HG02840 (cell line): ENCODE data around the gene ABHD16B.

Source experiments
- ATAC-seq: cut with Tn5 transposase; IDR thresholded peaks from one replicate; pipeline ENCODE4 v1.9.1; 2021; ENCODE audit warnings: mild to moderate bottlenecking, moderate library complexity, moderate number of reproducible peaks; ENCODE audit not compliant: unreplicated experiment, low FRiP score

ABHD16B gene

GRCh38 chr20:63861365-63861934 is at the start of gene ABHD16B:
Gene ABHD16B (plus strand): TSS chr20:63861498. CDS start chr20:63861541, 43 bp downstream.
- ATAC-seq: no peak

- ATAC-seq: no peak
Observed at GRCh38 chr20:63814891-63815614, 46.2 kb upstream of the ABHD16B start.

DNA sequence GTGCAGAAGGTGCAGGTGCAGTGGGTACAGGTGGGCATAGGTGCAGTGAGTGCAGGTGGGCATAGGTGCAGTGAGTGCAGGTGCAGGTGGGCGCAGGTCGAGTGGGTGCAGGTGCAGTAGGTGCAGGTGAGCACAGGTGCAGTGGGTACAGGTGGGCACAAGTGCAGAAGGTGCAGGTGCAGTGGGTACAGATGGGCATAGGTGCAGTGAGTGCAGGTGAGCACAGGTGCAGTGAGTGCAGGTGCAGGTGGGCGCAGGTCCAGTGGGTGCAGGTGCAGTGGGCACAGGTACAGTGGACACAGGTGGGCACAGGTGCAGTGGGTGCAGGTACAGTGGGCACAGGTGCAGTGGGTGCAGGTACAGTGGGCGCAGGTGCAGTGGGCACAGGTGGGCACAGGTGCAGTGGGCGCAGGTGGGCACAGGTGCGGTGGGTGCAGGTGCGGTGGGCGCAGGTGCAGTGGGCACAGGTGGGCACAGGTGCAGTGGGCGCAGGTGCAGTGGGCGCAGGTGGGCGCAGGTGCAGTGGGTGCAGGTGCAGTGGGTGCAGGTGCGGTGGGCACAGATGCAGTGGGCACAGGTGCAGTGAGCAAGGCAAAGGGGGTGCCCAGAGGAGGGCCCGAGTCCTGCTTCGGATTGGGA is 45.6 kb upstream of the ABHD16B start:
- no peak for ATAC-seq

GRCh38 chr20:63819224-63819921 is 41.9 kb upstream of the ABHD16B start:
- ATAC-seq: no peak

GRCh38 chr20:63821811-63822210 is 39.5 kb upstream of the ABHD16B start:
- ATAC-seq: no peak

GRCh38 chr20:63822276-63822696 is 39.0 kb upstream of the ABHD16B start:
- no peak for ATAC-seq

DNA sequence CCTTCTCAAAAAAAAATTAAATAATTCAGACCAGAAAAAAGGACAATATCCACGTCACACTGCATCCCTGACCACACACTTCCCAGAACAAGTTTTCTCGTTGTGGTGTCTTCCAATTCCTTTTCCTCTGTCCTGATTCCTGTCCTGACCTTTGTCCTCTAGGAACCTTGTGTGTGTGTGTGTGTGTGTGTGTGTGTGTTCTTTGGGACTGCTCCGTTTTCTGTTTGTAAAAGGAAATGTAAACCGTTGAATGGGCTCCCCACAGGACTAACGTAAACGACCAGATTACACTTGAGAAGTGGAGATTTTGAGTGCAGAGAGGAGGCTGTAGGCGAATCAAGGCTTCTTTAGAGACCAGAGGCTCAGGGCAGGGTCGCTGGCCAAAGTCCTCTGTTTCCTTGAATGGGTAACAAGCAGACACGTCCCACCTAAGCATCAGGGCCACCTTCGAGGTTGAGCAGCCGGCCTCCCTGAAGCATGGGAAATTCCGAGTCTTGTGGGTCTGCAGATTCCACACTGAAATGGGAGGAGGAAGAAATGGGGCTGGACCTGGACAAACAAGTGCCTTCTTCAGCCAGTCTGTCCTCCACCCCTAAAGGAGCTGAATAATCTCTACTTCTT is 37.5 kb upstream of the ABHD16B start:
- ATAC-seq: no peak

- no peak for ATAC-seq
Observed at GRCh38 chr20:63825331-63826118, 35.8 kb upstream of the ABHD16B start.

- ATAC-seq: no peak
Observed at GRCh38 chr20:63826753-63827152, 34.5 kb upstream of the ABHD16B start.

- no peak for ATAC-seq
Observed at GRCh38 chr20:63828124-63828523, 33.2 kb upstream of the ABHD16B start.

GRCh38 chr20:63828545-63828944 is 32.8 kb upstream of the ABHD16B start:
- no peak for ATAC-seq

GRCh38 chr20:63828951-63829350 is 32.3 kb upstream of the ABHD16B start:
- ATAC-seq: no peak

GRCh38 chr20:63829603-63829944 is 31.7 kb upstream of the ABHD16B start:
- no peak for ATAC-seq

- ATAC-seq: no peak
Observed at GRCh38 chr20:63829945-63830835, 31.1 kb upstream of the ABHD16B start.

DNA sequence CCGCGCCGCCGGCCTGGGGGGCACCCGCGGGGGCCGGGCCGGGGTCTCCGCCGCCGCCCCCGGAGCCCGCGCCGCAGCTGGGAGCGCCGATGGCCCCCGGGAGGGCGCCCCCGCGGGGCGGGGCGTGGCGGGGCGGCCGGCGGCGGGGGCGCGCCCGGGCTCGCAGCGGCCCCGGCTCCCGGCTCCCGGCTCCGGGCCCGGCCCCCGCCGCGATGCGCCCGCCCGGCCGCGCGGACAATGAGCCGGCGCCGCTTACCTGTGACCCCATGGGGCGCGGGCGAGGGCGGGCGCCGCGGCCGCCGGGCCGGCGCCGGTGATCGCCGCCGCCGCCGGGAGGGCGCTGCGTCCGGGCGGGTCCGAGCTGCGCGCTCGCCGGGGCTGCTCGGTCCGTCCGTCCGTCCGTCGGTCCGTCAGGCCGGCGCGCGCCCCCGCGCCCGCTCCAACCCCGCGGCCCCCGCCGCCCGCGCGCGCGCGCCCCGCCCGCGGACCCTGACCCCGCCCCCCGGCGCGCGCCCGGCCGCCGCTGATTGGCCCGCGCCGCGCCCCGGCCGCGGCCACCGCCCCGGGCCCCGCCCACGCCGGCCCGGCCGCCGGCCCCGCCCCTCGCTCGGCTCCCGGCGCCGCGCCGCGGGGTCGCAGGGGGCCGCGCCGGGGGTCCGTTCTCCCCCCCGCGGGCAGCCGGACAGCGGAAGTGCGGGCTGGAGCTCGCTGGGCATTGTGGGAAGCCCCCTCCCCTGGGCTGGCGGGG is 30.3 kb upstream of the ABHD16B start, which contains the start of gene ZBTB46:
Gene ZBTB46, minus strand, starts transcription at position 424 of the 748 bp plus-strand sequence. CDS start 40,507 bp downstream, outside the sequence.
- no peak for ATAC-seq

GRCh38 chr20:63831646-63831992 is 29.7 kb upstream of the ABHD16B start:
- ATAC-seq: no peak

- ATAC-seq: no peak
Observed at GRCh38 chr20:63831993-63832686, 29.2 kb upstream of the ABHD16B start.
